HG03520 (cell line): ENCODE data around the gene APOM.

Experiments used
- ATAC-seq: cut with Tn5 transposase; IDR thresholded peaks from one replicate; pipeline ENCODE4 v1.9.1; 2021; ENCODE audit warnings: mild to moderate bottlenecking, moderate library complexity; ENCODE audit not compliant: unreplicated experiment

APOM gene

DNA sequence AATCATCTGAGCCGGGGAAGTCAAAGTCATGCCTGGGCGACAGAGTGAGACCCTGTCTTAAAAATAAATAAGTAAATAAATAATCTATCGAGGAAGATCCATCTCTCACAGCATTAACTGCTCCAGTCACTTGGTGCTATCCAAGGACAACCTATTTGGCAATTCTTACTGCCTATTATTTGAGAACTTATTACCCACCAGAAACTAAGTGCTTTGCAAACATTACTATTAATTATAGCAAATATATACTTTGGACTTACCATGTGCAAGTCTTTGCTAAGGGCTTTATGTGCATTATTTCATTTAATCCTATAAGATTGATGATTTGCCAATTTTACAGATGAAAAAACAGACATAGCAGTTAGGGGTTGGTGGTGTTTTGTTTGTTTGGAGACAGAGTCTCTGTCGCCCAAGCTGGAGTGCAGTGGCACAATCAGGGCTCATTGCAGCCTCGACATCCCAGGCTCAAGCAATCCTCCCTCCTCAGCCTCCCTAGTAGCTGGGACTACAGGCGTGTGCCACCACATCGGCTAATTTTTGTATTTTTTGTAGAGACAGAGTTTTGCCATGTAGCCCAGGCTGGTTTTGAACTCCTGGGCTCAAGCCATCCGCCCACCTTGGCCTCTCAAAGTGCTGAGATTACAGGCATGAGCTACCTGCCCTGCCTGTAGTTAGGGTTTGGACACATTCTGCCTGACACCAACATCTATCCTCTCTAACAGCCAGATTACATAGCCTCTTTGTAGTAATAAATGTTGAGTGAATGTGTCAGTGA is 933 bp upstream of the APOM start:
- ATAC-seq, result no peak

GRCh38 chr6:31657406-31658157 is 1.9 kb downstream of the APOM start:
- ATAC-seq, result no peak

DNA sequence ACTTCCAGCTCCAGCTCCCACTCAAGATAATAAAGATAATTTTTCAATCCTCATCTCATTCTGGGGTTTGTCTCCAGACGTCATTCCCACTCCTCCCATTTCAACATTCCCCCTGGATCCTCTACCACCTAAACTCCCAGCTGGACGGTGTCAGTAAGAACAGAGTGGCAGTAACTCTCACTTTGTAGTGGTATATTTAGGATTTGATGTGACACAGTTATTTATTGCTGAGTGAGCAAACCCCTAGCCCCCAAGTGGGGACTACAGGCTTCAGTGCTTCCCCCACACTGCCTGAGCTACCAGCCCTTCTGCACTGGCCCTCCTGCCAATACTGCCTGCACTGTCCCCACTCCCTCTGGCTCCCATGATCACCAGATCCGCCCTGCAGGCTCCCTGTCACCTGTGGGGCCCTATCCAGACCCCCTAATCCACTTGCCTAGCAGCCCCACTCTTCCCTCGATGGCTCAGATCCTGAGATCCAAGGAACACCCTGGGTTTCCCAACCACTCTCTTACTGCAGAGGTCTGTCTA is 2.5 kb downstream of the APOM start:
- ATAC-seq, result no peak

GRCh38 chr6:31658983-31659648 is 3.4 kb downstream of the APOM start:
- ATAC-seq, result no peak

DNA sequence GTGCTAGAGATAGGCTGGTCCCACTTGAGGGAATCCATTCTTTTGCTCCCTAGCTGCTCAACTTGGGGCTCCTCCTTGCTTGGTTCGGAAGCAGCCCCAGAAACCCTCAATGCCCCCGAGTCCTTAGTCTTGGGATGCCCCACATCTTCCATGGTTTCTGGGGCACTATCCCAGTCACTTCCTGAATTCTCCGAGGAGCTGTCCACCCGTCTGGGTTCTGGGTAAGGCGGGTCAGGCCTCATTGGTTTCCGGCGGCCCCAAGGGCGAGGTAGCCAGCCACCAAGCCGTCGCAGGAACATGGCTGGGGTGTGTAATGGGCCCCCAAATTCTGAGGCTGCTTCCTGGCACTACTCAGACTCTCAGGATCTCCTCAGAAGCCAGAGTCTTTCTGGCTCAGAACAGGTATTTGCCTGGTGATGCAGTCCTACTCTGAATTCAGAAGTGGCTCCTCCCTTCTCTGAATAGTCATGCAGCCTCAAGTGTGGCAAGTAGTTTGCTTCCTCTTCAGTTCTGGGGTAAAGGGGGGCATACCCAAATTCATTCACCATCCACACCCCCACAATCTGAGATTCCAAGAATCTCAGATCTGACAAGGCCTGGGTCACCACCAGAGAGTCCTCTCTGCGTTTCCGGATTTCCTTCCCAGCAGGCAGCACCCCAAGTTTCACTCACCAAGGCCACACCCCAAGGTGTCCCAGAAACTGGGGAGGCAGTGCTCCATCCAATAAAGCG is 4.1 kb downstream of the APOM start:
- ATAC-seq, result no peak

- peak; percentile 44 for ATAC-seq
Measured at GRCh38 chr6:31660381-31661261, 4.9 kb downstream of the APOM start, which contains the start of gene C6orf47. Gene C6orf47, minus strand, starts transcription at chr6:31660778. Its CDS starts 831 bp downstream, at chr6:31659947.

DNA sequence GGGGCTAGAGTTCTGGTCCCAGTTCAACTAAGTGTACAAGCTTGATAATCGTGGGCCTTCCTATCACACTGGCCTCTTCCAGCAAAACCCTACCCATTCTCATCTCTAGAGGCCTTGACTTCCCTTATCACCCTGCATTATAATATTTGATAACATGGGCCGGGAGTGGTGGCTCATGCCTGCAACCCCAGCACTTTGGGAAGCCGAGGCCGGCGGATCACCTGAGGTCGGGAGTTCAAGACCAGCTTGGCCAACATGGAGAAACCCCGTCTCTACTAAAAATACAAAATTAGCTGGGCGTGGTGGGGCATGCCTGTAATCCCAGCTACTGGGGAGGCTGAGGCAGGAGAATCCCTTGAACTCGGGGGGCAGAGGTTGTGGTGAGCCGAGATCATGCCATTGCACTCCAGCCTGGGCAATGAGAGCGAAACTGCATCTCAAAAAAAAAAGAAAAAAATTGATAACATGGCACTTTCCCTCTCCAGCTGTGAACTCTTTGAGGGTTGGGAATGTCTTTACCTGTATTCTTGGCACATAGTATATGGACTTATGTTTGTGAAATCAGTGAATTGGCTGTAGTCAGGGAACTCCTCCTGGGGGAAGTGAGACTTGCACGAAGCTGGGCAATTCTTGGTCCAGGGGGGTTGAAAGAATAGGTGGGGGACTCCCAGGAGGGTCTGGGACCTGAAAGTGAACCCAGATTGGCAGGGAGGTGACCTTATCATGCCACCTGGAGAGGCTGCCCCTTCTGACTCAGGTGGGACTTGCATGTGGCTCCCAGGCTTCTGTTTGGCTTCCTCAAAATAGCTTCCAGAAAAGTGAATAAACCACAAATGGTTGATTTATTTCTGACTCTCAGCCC is 5.8 kb downstream of the APOM start:
- ATAC-seq, result no peak

DNA sequence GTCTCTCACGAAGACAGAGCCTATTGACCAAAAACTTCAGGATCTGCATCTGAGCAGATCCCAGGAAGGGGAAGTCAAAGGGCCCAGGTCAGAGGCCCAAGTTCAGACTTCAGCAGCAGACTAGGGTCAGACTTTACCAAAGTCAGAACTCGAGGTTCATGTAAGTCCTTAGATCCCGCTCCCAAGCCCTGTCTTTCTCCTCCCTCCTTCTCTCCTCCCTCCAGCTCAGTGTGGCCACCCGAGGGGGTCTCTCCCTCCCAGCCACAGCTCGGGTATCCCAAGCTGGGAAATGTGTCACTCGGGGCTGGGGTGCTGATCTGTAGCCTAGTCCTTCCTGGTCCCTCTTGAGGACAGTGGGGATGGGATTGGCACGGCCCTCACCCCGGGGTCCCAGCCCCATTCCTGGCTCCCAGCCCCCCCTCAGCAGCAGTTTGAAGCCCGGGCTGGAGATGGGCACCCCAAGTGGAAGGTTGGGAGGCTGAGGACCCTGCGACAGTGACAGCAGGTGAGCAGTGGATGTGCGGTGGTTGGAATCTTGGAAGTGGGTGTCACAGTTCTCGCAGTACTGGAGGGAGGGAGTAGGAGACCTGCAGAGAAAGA is 6.5 kb downstream of the APOM start:
- ATAC-seq, result no peak

- no peak for ATAC-seq
Measured at GRCh38 chr6:31663126-31663960, 7.6 kb downstream of the APOM start.

DNA sequence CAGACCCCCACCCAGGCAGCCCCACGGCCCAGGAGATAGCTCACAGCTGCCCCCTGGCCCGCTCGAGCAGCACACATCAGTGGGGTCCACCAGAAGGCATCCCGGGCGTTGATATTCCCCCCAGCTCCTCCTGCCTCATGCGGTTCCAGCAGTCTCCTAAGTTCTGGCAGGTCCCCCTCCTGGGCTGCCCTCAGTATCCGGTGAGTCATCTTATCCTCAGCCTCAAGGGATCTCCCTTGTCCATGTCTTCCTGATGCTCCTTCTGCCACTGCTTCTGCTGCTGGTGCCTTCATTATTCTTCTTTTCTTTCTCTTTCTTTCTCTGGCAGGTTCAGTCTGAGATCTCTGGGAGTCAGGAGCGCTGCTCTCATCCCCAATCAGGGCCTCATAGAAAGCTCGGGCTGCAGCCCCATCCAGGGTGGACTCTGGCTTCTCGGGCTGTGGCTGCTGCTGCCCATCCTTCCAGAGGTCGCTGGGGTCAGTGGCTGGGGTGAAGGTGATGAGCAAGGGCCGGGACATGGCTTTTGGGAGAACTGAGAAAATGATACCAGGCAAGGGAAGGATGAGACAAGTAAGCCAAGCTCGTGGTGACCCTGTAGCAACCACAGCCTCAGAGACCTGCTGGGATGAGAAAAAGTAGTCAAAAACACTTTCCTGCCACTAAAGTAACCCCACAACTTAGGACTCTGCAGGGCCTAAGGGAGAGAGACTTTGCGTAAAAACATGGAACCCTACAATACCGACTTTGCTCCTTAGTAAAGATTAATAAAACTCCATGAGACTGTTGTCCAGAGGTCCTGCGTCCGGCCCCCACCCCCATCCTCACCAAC is 8.5 kb downstream of the APOM start:
- ATAC-seq, result no peak

GRCh38 chr6:31664790-31665500 is 9.3 kb downstream of the APOM start, which contains the start of gene GPANK1:
Gene GPANK1, minus strand, starts transcription at chr6:31664997. Its CDS starts 519 bp downstream, at chr6:31664478.
- ATAC-seq, result peak; percentile 28

- peak; percentile 72 for ATAC-seq
Measured at GRCh38 chr6:31665501-31666336, 10.0 kb downstream of the APOM start, which contains the start of gene CSNK2B. Gene CSNK2B, plus strand, starts transcription at chr6:31666080. Its CDS starts 752 bp downstream, at chr6:31666832.

DNA sequence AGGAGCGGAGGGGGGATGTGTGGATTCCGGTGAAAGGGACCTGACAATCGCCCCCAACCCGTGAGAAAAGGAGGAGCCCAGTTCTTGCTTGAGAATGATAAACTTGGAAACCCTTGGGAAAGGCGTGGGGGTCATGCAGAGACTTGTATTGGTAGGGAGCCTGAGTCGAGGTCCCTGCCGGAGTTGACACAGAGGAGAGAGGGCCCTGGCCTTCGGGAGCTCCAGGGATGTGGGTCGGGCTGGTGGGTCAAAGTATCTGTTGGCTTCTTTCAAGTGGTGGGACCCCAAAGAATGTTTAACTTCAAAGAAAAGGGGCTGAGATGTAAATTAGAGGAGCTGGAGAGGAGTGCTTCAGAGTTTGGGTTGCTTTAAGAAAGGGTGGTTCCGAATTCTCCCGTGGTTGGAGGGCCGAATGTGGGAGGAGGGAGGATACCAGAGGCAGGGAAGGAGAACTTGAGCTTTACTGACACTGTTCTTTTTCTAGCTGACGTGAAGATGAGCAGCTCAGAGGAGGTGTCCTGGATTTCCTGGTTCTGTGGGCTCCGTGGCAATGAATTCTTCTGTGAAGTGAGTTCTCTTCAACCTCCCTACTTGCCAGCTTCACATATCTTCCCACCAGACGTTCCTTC is 10.8 kb downstream of the APOM start:
- no peak for ATAC-seq

- no peak for ATAC-seq
Measured at GRCh38 chr6:31669676-31670075, 14.0 kb downstream of the APOM start, which contains the start of gene LY6G5B. Gene LY6G5B, plus strand, starts transcription at chr6:31669976. Its CDS starts 975 bp downstream, at chr6:31670951.
